ENCODE data around the gene PRDM13.

DNA sequence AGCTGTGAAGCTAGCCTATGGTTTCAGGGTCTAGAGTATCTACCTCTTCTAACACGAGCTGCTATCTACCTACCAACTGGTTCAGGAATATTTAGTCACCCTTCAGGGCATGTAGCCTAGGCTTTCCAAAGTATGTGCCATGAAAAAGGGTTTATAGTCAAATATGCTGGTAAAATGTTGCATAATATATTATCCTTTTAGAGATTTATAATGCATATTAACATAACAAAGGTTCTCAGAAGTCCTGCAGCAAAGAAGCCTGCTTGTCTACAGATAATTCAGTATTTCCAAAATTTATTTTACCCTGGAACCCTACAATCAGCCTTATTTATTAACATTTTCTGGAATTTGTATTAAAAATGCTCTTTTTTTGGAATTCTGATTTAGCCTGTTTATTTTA lies 56.0 kb downstream of the PRDM13 start:
- TF ChIP-seq, protein P1, sequence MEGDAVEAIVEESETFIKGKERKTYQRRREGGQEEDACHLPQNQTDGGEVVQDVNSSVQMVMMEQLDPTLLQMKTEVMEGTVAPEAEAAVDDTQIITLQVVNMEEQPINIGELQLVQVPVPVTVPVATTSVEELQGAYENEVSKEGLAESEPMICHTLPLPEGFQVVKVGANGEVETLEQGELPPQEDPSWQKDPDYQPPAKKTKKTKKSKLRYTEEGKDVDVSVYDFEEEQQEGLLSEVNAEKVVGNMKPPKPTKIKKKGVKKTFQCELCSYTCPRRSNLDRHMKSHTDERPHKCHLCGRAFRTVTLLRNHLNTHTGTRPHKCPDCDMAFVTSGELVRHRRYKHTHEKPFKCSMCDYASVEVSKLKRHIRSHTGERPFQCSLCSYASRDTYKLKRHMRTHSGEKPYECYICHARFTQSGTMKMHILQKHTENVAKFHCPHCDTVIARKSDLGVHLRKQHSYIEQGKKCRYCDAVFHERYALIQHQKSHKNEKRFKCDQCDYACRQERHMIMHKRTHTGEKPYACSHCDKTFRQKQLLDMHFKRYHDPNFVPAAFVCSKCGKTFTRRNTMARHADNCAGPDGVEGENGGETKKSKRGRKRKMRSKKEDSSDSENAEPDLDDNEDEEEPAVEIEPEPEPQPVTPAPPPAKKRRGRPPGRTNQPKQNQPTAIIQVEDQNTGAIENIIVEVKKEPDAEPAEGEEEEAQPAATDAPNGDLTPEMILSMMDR (IDR thresholded peaks at IDR 0.05; ENCODE audit: low read depth, low read length, missing input control): no peak
- TF ChIP-seq, protein P2, sequence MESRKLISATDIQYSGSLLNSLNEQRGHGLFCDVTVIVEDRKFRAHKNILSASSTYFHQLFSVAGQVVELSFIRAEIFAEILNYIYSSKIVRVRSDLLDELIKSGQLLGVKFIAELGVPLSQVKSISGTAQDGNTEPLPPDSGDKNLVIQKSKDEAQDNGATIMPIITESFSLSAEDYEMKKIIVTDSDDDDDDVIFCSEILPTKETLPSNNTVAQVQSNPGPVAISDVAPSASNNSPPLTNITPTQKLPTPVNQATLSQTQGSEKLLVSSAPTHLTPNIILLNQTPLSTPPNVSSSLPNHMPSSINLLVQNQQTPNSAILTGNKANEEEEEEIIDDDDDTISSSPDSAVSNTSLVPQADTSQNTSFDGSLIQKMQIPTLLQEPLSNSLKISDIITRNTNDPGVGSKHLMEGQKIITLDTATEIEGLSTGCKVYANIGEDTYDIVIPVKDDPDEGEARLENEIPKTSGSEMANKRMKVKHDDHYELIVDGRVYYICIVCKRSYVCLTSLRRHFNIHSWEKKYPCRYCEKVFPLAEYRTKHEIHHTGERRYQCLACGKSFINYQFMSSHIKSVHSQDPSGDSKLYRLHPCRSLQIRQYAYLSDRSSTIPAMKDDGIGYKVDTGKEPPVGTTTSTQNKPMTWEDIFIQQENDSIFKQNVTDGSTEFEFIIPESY (IDR thresholded peaks at IDR 0.05): no peak
- TF ChIP-seq, protein P3, sequence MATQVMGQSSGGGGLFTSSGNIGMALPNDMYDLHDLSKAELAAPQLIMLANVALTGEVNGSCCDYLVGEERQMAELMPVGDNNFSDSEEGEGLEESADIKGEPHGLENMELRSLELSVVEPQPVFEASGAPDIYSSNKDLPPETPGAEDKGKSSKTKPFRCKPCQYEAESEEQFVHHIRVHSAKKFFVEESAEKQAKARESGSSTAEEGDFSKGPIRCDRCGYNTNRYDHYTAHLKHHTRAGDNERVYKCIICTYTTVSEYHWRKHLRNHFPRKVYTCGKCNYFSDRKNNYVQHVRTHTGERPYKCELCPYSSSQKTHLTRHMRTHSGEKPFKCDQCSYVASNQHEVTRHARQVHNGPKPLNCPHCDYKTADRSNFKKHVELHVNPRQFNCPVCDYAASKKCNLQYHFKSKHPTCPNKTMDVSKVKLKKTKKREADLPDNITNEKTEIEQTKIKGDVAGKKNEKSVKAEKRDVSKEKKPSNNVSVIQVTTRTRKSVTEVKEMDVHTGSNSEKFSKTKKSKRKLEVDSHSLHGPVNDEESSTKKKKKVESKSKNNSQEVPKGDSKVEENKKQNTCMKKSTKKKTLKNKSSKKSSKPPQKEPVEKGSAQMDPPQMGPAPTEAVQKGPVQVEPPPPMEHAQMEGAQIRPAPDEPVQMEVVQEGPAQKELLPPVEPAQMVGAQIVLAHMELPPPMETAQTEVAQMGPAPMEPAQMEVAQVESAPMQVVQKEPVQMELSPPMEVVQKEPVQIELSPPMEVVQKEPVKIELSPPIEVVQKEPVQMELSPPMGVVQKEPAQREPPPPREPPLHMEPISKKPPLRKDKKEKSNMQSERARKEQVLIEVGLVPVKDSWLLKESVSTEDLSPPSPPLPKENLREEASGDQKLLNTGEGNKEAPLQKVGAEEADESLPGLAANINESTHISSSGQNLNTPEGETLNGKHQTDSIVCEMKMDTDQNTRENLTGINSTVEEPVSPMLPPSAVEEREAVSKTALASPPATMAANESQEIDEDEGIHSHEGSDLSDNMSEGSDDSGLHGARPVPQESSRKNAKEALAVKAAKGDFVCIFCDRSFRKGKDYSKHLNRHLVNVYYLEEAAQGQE (IDR thresholded peaks at IDR 0.05): no peak
- TF ChIP-seq TAF1 (conservative IDR thresholded peaks at IDR 0.05): no peak
- TF ChIP-seq, protein P4, sequence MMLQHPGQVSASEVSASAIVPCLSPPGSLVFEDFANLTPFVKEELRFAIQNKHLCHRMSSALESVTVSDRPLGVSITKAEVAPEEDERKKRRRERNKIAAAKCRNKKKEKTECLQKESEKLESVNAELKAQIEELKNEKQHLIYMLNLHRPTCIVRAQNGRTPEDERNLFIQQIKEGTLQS (IDR thresholded peaks at IDR 0.05): no peak
- TF ChIP-seq, protein P5, sequence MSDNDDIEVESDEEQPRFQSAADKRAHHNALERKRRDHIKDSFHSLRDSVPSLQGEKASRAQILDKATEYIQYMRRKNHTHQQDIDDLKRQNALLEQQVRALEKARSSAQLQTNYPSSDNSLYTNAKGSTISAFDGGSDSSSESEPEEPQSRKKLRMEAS (IDR thresholded peaks at IDR 0.05): no peak
- no peak for TF ChIP-seq JUND (IDR thresholded peaks at IDR 0.05)
- no peak for TF ChIP-seq RAD21 (IDR thresholded peaks at IDR 0.05)
- TF ChIP-seq YY1 (IDR thresholded peaks at IDR 0.05): no peak
- no peak for TF ChIP-seq SP1 (IDR thresholded peaks at IDR 0.05)
- TF ChIP-seq HNF4A (conservative IDR thresholded peaks at IDR 0.05): no peak
- no peak for TF ChIP-seq FOXA1 (IDR thresholded peaks at IDR 0.05)
- TF ChIP-seq RXRA (IDR thresholded peaks at IDR 0.05): no peak
- no peak for TF ChIP-seq GABPA (IDR thresholded peaks at IDR 0.05 in 1 of 2, conservative IDR thresholded peaks at IDR 0.05 in 1 of 2)

Data from liver (tissue), 3 donors.